Dedifferentiated amniotic fluid mesenchymal stem cell (primary cell): ENCODE results near the gene RESP18.
A peak's percentile ranks its signal among the peaks of the same experiment; 100 is the strongest.

ENCODE experiments used
- DNase-seq: peaks from one replicate; pipeline ENCODE4 v3.0.0-alpha.2; 2016; ENCODE audit errors: extremely low spot score

Gene RESP18

GRCh38 chr2:219332542-219332941 lies at the start of gene RESP18:
RESP18 (minus strand) TSS chr2:219332744.
- no peak for DNase-seq

- DNase-seq: no peak
Measured at GRCh38 chr2:219381448-219381847, 48.9 kb upstream of the RESP18 start.

GRCh38 chr2:219380926-219381325 lies 48.4 kb upstream of the RESP18 start:
- no peak for DNase-seq

- no peak for DNase-seq
Measured at GRCh38 chr2:219378163-219378851, 45.8 kb upstream of the RESP18 start.

DNA sequence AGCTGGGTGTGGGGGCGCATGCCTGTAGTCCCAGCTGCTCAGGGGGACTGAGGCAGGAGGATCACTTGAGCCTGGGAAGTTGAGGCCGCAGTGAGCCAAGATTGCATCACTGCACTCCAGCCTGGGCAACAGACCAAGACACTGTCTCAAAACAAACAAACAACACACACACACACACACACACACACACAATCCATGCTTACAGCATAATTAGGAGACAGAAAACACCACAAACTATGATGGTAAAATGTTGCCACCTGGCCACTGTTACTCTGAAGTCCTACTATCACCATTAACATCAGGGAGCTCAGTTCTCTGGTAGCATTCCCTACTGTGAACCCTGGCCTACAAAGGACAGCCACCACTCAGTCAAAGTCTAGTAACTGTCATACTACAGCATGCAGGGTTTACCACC lies 36.9 kb upstream of the RESP18 start:
- DNase-seq: peak; percentile 56

- DNase-seq: peak; percentile 84
Measured at GRCh38 chr2:219368690-219369191, 36.2 kb upstream of the RESP18 start.

DNA sequence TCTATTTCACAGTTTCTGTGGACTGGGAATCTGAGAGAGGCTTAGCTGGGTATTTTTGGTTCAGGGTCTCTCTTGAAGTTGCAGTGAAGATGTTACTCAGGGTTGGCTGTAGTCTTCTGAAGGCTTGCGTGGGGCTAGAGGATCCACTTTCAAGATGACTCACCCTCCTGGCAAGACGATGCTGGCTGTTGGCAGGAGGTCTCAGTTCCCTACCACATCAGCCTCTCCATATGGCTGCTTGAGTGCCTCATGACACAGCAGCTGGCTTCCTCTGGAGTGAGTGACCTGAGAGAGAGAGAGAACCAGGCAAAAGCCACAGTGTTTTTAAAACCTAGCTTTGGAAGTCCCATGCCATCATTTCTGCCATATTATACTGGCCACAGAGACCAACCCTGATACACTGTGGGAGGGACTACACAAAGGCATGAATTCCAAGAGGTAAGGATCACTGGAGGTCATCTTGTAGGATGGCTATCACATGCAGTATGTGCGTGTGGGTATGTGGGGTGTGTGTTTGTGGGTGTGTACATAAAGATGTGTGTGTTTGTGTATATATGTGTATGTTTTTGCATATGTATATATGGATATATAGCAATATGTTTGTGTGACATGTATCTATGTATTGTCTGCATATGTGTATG lies 30.1 kb upstream of the RESP18 start:
- DNase-seq: peak; percentile 96

- DNase-seq: no peak
Measured at GRCh38 chr2:219362072-219362471, 29.5 kb upstream of the RESP18 start.

DNA sequence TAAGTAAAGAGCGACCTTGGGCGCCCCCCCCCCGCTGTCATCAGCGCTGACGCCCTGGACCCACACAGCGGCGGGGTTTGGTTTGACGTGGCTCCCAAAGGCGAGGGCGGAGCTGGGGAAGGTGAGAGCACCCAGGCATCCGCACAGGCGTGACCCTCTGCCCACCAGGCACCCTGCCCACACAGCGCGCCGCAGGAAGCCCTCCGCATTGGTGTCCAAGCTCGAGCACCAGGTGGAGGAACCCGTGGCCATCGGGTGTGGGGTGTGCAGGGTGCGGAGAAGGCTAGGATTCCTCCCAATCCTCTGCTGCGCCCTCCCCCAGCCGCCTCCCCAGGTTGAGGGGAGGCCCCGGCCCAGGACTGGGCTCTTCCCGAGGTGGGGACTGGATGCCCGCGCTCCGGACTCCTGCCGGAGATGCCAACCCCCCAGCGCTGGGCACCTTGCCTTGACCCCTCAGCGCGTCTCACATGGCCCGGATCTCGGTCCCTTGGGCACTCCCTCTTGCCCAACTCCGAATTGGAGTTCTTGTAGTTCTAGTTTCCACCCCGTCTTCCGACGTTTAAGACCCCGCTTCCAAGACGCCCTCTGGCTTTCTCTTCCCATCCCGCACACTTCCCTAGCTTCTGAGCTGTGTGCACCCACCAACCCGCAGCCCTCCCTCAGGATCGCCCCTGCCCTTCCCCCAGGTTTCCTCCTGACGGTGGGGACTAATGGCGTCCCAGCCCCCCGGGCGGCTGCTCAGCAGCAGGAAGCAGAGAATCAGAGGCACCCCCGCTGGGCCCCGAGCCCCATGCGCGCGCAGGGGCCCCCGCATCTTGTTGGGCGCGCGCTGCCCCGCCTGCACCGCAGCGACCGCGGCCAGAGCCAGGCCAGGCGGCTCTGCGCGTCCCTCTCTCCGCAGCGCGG lies 25.9 kb upstream of the RESP18 start:
- DNase-seq: no peak

GRCh38 chr2:219356834-219357233 lies 24.3 kb upstream of the RESP18 start:
- DNase-seq: no peak

GRCh38 chr2:219354582-219354981 lies 22.0 kb upstream of the RESP18 start:
- no peak for DNase-seq

DNA sequence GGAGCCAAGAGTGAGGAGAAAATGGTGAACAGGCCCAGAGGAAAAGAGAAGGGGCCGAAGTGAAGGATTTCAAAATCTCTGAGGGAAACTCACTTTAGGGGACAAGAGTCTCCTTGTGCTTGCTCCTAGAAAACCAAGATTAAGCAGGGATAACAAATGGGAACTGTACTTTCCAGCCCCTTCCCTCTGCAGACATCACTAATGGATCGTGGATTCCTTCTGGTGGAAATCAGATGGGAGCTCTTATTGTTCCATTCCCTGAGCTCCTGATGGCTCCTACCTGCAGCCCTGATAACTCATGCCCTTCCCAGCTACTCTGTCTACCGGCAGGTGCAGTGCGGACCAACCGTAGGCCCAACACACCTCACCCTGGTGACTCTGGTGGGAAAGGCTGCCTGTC lies 20.6 kb upstream of the RESP18 start:
- DNase-seq: no peak

DNA sequence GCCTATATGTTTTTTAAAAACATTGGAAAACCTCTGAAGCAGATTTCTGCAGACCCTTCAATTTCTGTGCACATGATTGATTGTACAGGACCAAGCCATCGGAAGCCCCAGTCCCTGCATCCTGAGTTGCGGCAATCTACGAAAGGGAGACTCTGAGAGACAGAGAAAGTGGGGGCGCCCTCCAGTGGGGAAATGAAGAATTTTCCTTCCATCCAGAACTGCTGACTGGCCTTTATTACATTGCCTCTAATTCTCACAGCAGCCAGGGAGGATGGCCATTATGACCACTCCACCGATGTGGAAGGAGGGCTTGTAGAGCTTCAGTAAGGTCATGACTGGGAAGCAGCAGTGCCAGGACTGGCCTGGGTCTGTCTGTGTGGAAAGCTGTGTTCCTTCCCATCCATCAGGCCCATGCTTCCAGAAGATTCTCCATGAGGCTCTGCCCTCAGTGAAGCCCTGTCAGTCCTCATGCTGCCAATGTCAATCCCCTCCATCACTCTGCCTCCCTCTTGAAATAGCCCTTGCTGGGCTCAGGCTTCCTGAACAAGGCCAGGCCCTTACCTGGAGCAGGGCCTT lies 20.0 kb upstream of the RESP18 start:
- peak; percentile 62 for DNase-seq

- peak; percentile 43 for DNase-seq
Measured at GRCh38 chr2:219350710-219351221, 18.2 kb upstream of the RESP18 start.

GRCh38 chr2:219350215-219350614 lies 17.7 kb upstream of the RESP18 start:
- no peak for DNase-seq

- no peak for DNase-seq
Measured at GRCh38 chr2:219344751-219345430, 12.3 kb upstream of the RESP18 start.

- DNase-seq: no peak
Measured at GRCh38 chr2:219335373-219335786, 2.8 kb upstream of the RESP18 start.

GRCh38 chr2:219334076-219334475 lies 1.5 kb upstream of the RESP18 start:
- no peak for DNase-seq

DNA sequence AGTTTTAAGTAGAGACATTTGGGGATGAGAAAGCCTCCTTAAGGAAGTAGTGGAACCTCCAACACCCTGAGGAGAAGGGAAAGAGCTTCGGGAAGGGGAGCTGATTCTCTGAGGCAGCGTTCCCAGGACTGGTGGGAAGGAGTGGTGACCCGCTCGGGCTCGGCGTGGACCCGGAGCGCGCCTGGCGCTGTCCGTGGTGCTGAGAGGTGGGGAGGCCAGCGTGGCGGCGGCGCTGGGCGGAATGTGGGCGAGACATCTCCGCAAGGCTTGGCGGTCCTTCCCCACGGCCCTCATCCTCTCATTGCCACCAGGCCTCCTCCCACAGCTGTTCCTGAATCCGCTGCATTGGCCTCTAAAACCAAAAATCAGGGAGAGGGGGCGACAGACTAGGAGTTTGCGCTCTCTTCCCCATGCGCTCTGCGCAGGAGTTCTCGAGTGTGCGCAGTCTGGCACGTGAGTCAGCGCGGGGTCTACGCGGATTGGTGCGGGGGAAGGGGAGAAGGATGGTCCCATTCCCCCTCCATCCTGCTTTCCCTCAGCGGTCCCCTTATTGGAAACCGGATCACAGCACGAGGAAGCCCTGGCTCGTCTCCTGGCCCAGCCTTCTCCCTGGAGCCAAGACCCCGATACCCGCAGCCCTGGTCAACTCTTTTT lies 857 bp downstream of the RESP18 start:
- no peak for DNase-seq

- DNase-seq: no peak
Measured at GRCh38 chr2:219327719-219328118, 4.8 kb downstream of the RESP18 start.
